HepG2 (cell line): ENCODE results near the gene NEURL3. TPM values are rescaled to one million over a fixed set of nuclear protein-coding genes. Genes with fewer than 3 reads are reported as not detected.
A peak's percentile ranks its signal among the peaks of the same experiment; 100 is the strongest.

Experiments
- AGO1 ChIP-seq: fragments of 200-400 bp; formaldehyde crosslinking; IDR thresholded peaks from 2 replicates; pipeline ENCODE4 v1.6.1; 2017; ENCODE audit warnings: mild to moderate bottlenecking, low read depth, low read length, moderate library complexity; ENCODE audit not compliant: poor library complexity, severe bottlenecking
- ARNT ChIP-seq: fragments of 450-650 bp; IDR thresholded peaks from 2 replicates; pipeline ENCODE4 v1.6.1; 2017
- ATF7 ChIP-seq, 2 experiments: fragments of 450-650 bp in 1 of 2; sonication (generic) in 1 of 2; formaldehyde crosslinking in 1 of 2; IDR thresholded peaks; 2 replicates each; pipeline versions ENCODE4 v1.4.0 to v1.6.1; 2016 to 2020; ENCODE audit warnings: antibody characterized with exemption in 1 of 2, mild to moderate bottlenecking in 1 of 2, missing genetic modification reagents in 1 of 2
- CBX2 ChIP-seq, 2 experiments: fragments of 200-600 bp in 1 of 2; sonication (generic); formaldehyde crosslinking in 1 of 2; IDR thresholded peaks; 2 replicates each; pipeline versions ENCODE4 v1.7.0 to v1.8.1; 2018 to 2022; ENCODE audit warnings: low read depth in 2 of 2, low read length in 1 of 2, mild to moderate bottlenecking in 1 of 2, missing genetic modification reagents in 1 of 2
- CHCHD3 ChIP-seq: sonication (generic); formaldehyde crosslinking; IDR thresholded peaks from 2 replicates; pipeline ENCODE4 v1.8.0; 2022; ENCODE audit warnings: mild to moderate bottlenecking, missing genetic modification reagents, moderate library complexity
- DDIT3 ChIP-seq: sonication (generic); formaldehyde crosslinking; IDR thresholded peaks from 2 replicates; pipeline ENCODE4 v1.4.0; 2020; ENCODE audit warnings: mild to moderate bottlenecking, missing genetic modification reagents
- PCBP2 ChIP-seq: fragments of 200-400 bp; formaldehyde crosslinking; optimal IDR thresholded peaks from 2 replicates; pipeline ENCODE3; 2018; ENCODE audit warnings: low read length, low read depth; ENCODE audit not compliant: poor library complexity, severe bottlenecking
- SMAD3 ChIP-seq: sonication (generic); formaldehyde crosslinking; IDR thresholded peaks from 2 replicates; pipeline ENCODE4 v1.4.0; 2020; ENCODE audit warnings: missing genetic modification reagents
- SP1 ChIP-seq, 2 experiments: fragments of 450-650 bp in 1 of 2; sonication (generic) in 1 of 2; formaldehyde crosslinking in 1 of 2; IDR thresholded peaks; 2 replicates each; pipeline versions ENCODE4 v1.4.0 to v1.6.1; 2016 to 2020; ENCODE audit warnings: missing genetic modification reagents in 1 of 2
- TERF1 ChIP-seq: sonication (generic); formaldehyde crosslinking; IDR thresholded peaks from 2 replicates; pipeline ENCODE4 v1.8.0; 2022; ENCODE audit warnings: mild to moderate bottlenecking, missing genetic modification reagents, moderate library complexity
- YY1 ChIP-seq: IDR thresholded peaks from 2 replicates; pipeline ENCODE4 v1.6.1; 2011; ENCODE audit warnings: low read length, low read depth, moderate library complexity, mild to moderate bottlenecking; ENCODE audit not compliant: insufficient read depth, insufficient replicate concordance
- ZNF160 ChIP-seq: sonication (generic); formaldehyde crosslinking; IDR thresholded peaks from 2 replicates; pipeline ENCODE4 v1.8.0; 2022; ENCODE audit warnings: mild to moderate bottlenecking, inconsistent platforms, missing genetic modification reagents
- ZNF34 ChIP-seq: sonication (generic); formaldehyde crosslinking; IDR thresholded peaks from 2 replicates; pipeline ENCODE4 v1.4.0; 2020; ENCODE audit warnings: mild to moderate bottlenecking, missing genetic modification reagents, borderline replicate concordance
- ZNF441 ChIP-seq: sonication (generic); formaldehyde crosslinking; IDR thresholded peaks from 2 replicates; pipeline ENCODE4 v1.7.0; 2021; ENCODE audit warnings: missing genetic modification reagents, borderline replicate concordance
- ZNF773 ChIP-seq: sonication (generic); formaldehyde crosslinking; IDR thresholded peaks from 2 replicates; pipeline ENCODE4 v1.4.0; 2020; ENCODE audit warnings: missing genetic modification reagents, borderline replicate concordance
- polyA plus RNA-seq, 8 experiments: library from polyadenylated mRNA; depleted of rRNA in 3 of 8; stranded (reverse) in 7 of 8; unstranded in 1 of 8; fragments of >200 nt; fragmentation: Illumina TruSeq in 4 of 8; extraction: Trizol in 4 of 8; gene quantifications; 2 replicates each; pipeline versions ENCODE4 v1.2.1 to v1.2.3, GENCODE V29; 2011 to 2016; ENCODE audit warnings: low read depth in 4 of 8, missing spikeins in 1 of 8, mixed read lengths in 1 of 8; ENCODE audit not compliant: insufficient read depth in 1 of 8
- total RNA-seq, 5 experiments: library from RNA; depleted of rRNA; stranded (reverse); fragments of >200 nt; fragmentation: Illumina TruSeq; extraction: Trizol; gene quantifications; 2 replicates each; pipeline ENCODE4 v1.2.3, GENCODE V29; 2016; ENCODE audit warnings: low read depth in 1 of 5
- TF ChIP-seq, protein P1 (sequence below): sonication (generic); formaldehyde crosslinking; conservative IDR thresholded peaks from 2 replicates; pipeline ENCODE4 v1.4.0; 2020; ENCODE audit warnings: missing genetic modification reagents

The NEURL3 gene
- total and polyA plus RNA-seq, 2 of the 13 experiments (the other 11 are each of a cell fraction or from before 2014, with no cell fraction given), result 0.16 to 1.2 TPM

DNA sequence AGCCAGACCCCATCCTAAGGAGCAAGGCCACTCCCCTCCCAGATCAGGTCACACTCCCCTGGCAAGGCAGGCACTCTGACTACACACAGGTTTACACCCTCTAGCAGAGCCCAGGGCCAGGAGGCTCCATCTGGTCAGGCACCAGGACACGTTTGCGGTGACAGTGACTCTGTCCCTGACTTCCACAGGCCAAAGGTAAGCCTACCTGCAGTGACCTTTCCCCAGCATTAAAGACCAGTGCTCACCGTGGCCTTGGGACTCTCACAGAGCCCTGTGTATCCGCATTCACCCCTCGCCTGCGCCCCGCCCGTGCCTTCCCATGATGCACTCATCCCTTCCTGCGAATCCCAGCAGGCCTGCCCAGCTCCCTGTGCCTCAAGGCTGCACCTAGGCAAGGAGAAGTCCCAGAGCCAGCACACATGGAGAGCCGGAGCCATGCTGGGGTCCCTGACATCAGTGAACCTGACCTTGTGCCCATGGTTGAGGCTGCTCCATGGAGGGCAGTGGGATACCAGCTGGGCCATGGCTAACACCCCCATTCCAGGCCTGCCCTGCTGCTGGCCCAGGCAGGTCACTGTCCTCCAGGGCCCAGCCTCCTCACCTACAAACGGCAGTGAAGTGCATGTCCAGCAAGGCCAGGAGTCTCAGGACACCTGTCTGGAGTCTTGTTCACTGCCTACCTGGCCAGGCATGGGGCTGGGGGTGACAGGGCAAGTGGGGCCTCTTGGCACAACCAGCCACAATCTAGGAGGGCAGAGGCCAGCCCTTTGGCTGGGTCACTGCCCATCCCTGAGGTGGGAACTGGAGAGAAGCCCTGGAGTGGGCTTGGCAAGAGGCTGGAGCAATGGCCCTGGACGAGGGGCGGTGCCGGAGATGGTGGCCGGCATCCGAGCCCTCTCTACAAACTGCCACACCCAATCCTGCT, 3.0 kb downstream of the NEURL3 start (continued):
- no peak for TF ChIP-seq CBX2 (IDR thresholded peaks at IDR 0.05; ENCODE audit: low read depth, low read length)
- TF ChIP-seq CBX2 (CRISPR knock-in tag; IDR thresholded peaks at IDR 0.05; ENCODE audit: low read depth), result no peak
- no peak for TF ChIP-seq ZNF441 (CRISPR knock-in tag)
- TF ChIP-seq ARNT, result no peak
- peak; percentile 61; the same call in 1 of the 2 replicates for TF ChIP-seq CHCHD3 (CRISPR knock-in tag)
- TF ChIP-seq SMAD3 (CRISPR knock-in tag), result no peak
- no peak for TF ChIP-seq AGO1
- TF ChIP-seq PCBP2, result no peak
- no peak for TF ChIP-seq SP1 (IDR thresholded peaks at IDR 0.05)
- TF ChIP-seq SP1 (CRISPR knock-in tag; IDR thresholded peaks at IDR 0.05), result no peak
- no peak for TF ChIP-seq DDIT3 (CRISPR knock-in tag)
- peak; percentile 81; the same call in 1 of the 2 replicates for TF ChIP-seq TERF1
- TF ChIP-seq ATF7 (IDR thresholded peaks at IDR 0.05), result no peak
- peak; percentile 45; the same call in 1 of the 2 replicates for TF ChIP-seq ATF7 (CRISPR knock-in tag; IDR thresholded peaks at IDR 0.05)
- TF ChIP-seq ZNF160, result peak; percentile 48; the same call in 1 of the 2 replicates
- TF ChIP-seq, protein P1, sequence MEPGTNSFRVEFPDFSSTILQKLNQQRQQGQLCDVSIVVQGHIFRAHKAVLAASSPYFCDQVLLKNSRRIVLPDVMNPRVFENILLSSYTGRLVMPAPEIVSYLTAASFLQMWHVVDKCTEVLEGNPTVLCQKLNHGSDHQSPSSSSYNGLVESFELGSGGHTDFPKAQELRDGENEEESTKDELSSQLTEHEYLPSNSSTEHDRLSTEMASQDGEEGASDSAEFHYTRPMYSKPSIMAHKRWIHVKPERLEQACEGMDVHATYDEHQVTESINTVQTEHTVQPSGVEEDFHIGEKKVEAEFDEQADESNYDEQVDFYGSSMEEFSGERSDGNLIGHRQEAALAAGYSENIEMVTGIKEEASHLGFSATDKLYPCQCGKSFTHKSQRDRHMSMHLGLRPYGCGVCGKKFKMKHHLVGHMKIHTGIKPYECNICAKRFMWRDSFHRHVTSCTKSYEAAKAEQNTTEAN (CRISPR knock-in tag), result 0 out of 2 replicates have a peak, but pooled peaks have one; percentile 41
- no peak for TF ChIP-seq ZNF773 (CRISPR knock-in tag)
- TF ChIP-seq ZNF34, result 0 out of 2 replicates have a peak, but pooled peaks have one; percentile 34
- no peak for TF ChIP-seq YY1
